Coronary artery (tissue), 2 donors: ENCODE measurements around the gene RBPJ.

ENCODE experiments used
- DNase-seq: peaks from one replicate; pipeline ENCODE4 v3.0.0-alpha.2; 2017; ENCODE audit warnings: low spot score
- H3K27ac ChIP-seq, 2 donors: fragments of 200-600 bp; sonication (generic); one replicate each; pipeline ENCODE4 v1.5.1; 2016 to 2019
- H3K4me3 ChIP-seq: fragments of 200-600 bp; sonication (generic); 2 replicates; pipeline ENCODE4 v1.5.1; 2016; ENCODE audit warnings: mild to moderate bottlenecking, moderate library complexity
- TF ChIP-seq, protein P1 (sequence below): fragments of 200-600 bp; sonication (generic); IDR thresholded peaks from one replicate; pipeline ENCODE4 v1.5.1; 2019; ENCODE audit warnings: antibody characterized with exemption

RBPJ gene

DNA sequence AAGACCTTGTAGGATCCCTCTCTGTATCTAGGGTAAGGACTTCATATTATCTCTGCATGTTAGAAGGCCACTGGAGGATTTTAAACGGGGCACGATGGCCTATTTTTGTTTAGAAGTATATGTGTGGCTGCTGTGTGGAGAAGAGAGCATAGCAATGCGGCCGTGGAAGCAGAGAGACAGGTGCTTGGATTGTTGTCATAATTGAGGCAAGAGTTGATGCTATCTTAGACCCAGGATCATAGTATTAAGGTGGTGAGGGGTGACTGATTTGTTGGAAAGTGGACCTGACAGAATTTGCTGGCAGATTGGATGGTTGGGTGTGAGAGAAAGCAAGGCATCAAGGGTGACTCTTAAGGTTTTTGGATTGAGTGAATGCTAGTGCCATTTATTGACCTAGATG lies 106.1 kb downstream of the RBPJ start:
- H3K4me3 ChIP-seq, result no peak overlapping the region
- no peak overlapping the region for H3K27ac ChIP-seq
- TF ChIP-seq, protein P1, sequence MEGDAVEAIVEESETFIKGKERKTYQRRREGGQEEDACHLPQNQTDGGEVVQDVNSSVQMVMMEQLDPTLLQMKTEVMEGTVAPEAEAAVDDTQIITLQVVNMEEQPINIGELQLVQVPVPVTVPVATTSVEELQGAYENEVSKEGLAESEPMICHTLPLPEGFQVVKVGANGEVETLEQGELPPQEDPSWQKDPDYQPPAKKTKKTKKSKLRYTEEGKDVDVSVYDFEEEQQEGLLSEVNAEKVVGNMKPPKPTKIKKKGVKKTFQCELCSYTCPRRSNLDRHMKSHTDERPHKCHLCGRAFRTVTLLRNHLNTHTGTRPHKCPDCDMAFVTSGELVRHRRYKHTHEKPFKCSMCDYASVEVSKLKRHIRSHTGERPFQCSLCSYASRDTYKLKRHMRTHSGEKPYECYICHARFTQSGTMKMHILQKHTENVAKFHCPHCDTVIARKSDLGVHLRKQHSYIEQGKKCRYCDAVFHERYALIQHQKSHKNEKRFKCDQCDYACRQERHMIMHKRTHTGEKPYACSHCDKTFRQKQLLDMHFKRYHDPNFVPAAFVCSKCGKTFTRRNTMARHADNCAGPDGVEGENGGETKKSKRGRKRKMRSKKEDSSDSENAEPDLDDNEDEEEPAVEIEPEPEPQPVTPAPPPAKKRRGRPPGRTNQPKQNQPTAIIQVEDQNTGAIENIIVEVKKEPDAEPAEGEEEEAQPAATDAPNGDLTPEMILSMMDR, result no peak
- DNase-seq, result no peak

DNA sequence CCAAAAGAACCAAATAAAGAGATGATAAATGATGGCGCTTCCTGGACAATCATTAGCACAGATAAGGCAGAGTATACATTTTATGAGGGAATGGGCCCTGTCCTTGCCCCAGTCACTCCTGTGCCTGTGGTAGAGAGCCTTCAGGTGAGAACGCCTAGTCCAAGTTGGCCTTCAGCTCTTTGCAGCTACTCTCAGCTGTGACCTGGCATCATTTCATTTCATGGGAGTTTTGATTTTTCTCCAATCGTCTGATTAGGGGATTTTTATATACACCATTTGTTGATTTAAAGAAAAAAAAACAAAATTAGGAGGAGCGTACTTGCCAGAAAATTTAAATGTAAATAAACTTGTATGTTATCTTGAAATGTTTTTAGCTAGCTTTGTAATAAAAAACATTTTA lies 109.1 kb downstream of the RBPJ start:
- no peak overlapping the region for H3K4me3 ChIP-seq
- no peak for DNase-seq
- TF ChIP-seq, protein P1, result no peak
- H3K27ac ChIP-seq, result no peak overlapping the region

DNA sequence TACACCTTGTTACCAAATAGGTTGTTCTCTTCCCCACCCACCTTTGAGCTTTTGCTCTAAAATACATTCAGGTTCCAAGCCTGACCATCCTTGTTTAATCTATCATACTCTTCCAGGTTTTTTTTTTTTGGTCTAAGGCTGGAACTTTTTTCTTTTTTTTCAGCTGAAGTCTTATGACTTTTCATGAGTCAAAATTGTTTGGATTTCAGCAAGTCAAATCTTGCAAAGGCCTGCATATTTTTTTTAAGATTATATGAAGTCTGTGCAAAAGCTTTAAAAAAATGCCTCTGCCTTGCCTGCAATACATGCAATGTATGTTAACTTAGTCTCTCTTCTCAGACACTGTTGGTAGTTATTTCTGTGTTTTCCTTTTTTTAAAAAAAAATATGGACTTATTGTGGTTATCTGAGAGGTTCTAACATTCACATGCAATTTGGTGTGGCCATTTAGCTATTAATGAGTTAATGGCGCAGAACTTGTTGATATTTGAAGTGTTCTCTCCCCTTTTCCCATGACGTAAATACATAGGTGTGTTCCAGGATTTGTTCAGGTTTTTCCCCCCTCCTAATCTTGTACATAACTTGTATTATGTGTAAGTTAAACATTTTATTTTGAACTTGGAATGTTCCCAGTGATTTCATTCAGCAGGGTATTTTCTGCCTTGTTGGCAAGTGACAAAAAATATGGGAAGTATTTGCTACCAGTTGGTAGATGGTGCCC lies 110.8 kb downstream of the RBPJ start:
- H3K27ac ChIP-seq, result no peak overlapping the region
- TF ChIP-seq, protein P1, result no peak
- no peak overlapping the region for H3K4me3 ChIP-seq
- DNase-seq, result no peak

DNA sequence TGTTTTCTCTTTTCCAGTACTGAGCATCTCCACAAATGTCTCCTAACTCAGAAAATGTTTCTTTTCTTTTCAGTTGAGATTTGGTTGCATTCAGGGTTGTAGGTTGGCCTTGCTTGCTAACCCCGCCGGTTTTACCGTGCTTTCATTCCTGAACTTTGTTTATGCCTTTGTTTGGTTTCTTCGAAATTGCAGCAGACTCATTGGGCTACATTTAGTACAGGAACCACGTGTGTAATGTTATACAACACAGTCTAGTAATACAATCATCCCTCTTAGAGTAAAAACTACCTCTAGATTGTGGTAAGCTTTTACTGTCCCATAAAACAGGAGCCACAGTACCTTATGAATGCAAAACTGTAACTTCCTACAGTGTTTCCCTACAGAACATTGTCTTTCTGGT lies 111.6 kb downstream of the RBPJ start:
- Histone ChIP-seq H3K4me3 (no peak overlapping the region), H3K27ac (no peak overlapping the region)
- no peak for DNase-seq
- TF ChIP-seq, protein P1, result no peak

DNA sequence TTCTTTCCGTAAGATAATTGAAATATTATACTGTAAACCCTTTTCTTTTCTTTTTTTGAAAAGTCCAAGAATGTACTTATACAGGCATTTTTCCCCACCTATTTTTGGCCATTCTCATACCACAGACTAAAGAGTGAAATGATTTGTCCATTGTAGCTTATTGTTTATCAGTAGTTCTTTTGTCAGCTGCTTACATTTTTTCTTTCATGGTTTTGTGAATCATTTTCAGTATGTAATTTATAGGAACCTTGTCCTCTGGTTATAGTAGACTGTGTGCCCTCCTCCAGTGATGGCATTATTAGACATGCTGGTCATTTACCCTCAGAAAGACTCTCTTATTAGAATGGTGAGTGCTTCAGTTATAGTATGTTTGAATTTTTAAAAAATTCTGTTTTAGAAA lies 112.7 kb downstream of the RBPJ start:
- H3K4me3 ChIP-seq, result no peak overlapping the region
- DNase-seq, result no peak
- TF ChIP-seq, protein P1, result no peak
- no peak overlapping the region for H3K27ac ChIP-seq

DNA sequence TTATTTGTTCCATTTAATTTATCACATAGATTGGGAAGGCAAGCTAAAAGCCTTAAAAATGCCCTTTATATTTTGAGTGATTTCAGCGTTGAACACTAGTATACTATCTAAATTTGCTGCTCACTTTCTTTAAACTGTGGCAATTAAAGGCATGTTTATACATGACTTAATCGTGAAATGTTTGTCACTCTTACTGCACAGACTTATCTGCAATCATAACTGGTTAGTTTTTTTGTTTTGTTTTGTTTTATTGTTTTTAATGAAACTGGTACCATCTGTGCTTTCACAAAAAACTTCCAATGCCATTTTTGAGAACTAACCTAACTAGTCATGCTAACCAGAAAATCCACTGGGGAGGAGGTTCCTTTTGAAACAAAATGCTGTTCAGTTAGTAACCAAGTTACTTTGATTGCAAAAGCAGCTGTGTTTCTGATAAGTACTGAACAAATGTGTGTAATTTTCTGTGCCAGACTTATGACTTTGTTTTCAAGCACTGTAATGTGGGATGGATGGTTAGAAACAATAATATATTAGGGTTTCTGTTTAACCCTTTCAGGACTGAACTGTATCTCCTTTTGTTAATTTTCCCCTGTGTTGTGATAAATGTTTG lies 113.3 kb downstream of the RBPJ start:
- TF ChIP-seq, protein P1, result no peak

DNA sequence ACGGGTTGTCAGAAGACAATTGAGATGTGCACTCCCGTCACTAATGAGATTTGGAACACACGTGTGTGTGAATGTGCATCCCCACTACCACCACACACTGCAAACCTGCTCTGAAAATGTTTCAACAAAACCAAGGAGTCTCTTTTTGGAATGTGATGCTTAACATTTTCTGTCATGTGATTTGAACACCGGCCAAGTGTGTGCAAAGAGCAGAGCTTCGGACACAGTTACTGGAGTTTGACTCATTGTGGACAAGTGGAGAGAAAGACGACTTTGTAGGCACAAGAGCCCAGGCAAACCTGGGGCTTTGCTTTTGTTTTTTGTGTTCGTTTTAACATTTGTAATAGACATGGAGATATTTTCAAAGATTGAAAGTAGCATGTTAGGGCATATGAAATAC lies 120.3 kb downstream of the RBPJ start:
- no peak for DNase-seq
- TF ChIP-seq, protein P1, result no peak
- H3K27ac ChIP-seq, result no peak overlapping the region
- H3K4me3 ChIP-seq, result no peak overlapping the region

More for the DNA sequence above, 113.3 kb downstream of the RBPJ start:
- Histone ChIP-seq H3K4me3 (no peak overlapping the region), H3K27ac (no peak overlapping the region)
- DNase-seq, result no peak
